DMS153 treated with DMSO at 0.1 percent for 48 hours (cell line): ENCODE results near the gene MVK.

Source experiments
- DNase-seq: peaks from one replicate; lab custom pipeline; 2025; ENCODE audit not compliant: unreplicated experiment; lab: John Stamatoyannopoulos, UW

The MVK gene

DNA sequence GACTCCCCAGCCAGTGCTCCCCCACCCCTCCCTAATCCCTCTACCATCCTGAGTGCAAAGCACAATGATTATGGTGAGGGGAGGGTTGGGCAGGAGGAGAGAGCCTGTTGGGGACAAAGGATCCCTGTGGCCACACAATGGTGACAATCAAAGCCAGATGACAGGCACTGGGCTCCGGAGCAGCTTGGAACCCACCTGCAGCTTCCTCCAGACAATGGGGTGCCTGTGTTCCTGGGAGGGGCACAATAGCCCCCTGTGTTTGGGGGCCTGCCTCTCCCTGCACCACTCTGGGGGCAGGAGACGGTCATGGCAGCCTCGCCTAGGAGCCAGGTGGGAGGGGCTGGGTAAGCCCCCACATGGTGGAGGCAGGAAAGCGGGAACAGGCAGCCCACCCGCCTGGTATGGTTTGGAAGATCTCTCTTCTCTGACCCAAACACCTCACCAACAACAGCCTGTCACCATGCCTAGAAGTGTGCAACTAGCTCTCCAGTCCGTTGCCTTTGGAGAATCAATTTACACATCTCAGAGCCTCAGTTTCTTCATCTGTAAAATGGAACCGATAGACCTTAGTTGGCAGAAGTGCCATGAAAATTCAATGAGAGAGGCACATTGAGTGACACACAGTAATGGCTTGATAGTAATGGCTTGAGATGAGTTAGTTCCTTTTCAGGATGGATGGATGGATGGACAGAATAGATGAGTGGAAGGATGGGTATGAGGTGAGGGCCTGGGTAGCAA, 53.0 kb downstream of the MVK start:
- DNase-seq, result no peak

DNA sequence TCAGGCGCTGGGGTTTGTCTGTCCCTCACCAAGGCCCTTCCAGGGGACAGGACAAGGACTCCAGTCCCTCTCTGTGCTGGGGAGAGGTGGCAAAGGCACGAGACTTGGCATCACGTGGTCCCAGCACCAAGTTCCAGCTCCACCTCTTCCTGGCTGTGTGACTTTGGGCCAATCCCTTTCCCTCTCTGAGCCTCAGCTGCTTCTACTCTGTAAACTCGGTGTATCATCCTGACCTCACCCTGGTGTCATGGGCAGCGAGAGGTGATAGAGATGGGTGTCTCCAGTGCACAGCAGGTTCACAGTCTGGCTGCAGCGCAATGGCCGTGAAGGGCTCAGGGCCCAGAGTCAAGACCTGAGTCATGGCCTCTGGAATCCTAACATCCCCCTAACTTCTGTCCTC, 54.0 kb downstream of the MVK start:
- DNase-seq, result no peak

- no peak for DNase-seq
Measured at GRCh38 chr12:109630107-109630506, 56.5 kb downstream of the MVK start.

DNA sequence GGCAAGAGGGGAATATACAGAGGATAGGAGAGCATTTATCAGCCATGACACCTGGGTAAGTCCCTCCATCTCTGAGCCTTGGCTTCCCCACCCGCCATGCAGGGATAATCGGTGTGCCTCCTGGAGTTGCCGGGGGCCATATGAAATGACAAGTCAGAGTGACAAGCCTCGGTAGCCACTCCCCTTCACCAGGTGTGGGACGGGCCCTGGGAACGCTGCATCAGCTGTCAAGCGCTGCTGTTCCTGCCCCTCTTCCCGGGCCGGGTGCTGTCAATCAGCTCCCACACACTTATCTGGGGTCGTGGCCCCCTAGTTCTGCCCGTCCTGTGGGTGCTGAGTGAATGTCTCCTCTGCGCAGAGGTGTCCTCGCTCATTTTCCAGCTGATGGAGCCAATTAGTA, 57.2 kb downstream of the MVK start:
- DNase-seq, result no peak

- DNase-seq, result no peak
Measured at GRCh38 chr12:109631302-109631701, 57.7 kb downstream of the MVK start.

- DNase-seq, result no peak
Measured at GRCh38 chr12:109631751-109632150, 58.2 kb downstream of the MVK start.

DNA sequence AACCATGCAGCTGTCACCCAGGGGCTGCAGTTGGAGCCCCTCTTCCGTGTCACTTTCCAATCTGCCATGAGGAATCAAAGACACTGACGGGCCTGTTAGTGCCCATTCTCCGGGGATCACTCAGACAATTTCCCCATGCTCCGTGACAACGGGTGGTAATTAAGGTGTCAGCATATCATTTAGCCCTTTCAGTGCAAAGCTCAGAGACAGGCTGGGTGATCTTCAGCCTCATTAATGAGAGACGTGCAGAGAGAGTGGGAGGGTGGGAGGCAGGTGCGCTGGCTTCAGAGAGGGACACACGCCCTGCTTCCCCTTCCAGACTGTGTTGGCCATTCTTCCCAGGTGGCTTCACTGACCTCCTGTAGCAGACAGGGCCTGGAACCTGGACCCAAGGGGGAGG, 58.7 kb downstream of the MVK start:
- no peak for DNase-seq

DNA sequence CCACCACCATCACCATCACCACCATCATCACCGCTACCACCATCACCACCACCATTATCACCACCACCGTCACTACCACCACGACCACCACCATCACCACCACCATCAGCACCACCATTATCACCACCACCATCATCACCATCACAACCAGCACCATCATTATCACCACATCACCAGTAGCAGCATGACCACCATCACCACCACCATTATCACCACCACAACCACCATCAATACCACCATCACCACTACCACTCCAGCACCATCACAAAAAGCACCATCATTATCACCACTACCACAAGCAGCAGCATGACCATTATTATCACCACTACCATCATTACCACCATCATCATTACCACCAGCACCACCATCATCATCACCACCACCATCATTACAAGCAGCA, 62.1 kb downstream of the MVK start:
- DNase-seq, result no peak

GRCh38 chr12:109637348-109637747, 63.8 kb downstream of the MVK start:
- no peak for DNase-seq

GRCh38 chr12:109637996-109638395, 64.4 kb downstream of the MVK start:
- no peak for DNase-seq

- no peak for DNase-seq
Measured at GRCh38 chr12:109638735-109639134, 65.1 kb downstream of the MVK start.

GRCh38 chr12:109639151-109639872, 65.7 kb downstream of the MVK start:
- DNase-seq, result no peak

- no peak for DNase-seq
Measured at GRCh38 chr12:109640961-109641360, 67.4 kb downstream of the MVK start.

DNA sequence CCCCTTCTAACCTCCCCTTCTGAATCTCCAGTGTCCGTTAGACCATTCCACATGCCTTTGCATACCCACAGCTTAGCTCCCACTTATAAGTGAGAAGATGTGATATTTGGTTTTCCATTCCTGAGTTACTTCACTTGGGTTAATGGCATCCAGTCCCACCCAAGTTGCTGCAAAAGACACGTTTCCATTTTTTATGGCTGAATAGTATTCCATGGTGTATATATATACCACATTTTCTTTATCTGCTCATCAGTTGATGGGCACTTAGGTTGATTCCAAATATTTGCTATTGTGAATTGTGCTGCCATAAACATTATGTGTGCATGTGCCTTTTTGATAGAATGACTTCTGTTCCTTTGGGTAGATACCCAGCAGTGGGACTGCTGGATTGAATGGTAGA, 67.8 kb downstream of the MVK start:
- DNase-seq, result no peak

DNA sequence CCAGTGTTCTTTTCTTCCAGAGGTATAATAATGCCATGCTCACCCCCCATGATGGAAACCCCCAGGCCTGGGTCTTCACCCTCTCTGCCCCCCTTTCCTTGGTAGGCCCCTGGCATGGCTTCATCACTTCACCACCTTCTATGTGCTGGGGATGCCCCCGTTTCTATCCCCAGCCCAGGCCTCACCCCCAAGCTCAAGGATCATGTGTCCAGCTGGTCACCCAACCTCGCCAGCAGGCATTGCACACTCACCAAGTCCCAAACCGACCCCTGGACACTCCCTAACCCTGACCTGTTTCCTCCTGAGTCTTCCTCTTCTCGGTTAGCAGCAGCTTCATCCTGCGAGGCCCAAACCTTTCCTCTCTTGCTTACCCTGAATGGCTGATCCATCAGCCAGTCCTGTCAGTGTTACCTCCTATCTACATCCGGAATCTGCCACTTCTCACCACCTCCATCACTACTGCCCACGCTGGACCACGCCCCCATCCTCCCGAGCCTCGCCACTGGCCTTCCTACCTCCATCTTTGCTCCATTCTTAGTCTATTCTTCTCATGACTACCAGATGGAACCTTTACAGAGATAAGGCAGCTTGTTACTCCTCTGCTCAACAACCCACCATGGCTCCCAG, 69.0 kb downstream of the MVK start:
- no peak for DNase-seq

DNA sequence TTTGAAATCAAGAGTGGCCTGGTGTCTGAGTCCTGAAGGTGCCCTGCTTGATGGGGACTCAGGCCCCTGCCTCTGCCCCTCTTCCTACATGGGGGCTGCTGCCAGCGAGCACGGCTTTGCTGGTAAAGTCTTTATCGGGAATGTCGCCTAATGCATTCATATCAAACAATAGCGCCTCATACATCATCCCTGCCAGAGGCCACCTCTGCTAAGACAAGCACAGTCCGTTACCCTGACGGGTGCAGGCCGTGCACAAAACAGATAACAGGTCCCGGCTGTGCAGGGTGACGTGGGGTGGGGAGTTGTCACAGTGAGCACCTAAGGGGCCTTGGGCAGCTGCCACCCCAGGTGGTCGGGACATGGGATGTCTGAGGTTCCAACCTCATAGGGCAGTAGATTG, 71.6 kb downstream of the MVK start:
- DNase-seq, result no peak

DNA sequence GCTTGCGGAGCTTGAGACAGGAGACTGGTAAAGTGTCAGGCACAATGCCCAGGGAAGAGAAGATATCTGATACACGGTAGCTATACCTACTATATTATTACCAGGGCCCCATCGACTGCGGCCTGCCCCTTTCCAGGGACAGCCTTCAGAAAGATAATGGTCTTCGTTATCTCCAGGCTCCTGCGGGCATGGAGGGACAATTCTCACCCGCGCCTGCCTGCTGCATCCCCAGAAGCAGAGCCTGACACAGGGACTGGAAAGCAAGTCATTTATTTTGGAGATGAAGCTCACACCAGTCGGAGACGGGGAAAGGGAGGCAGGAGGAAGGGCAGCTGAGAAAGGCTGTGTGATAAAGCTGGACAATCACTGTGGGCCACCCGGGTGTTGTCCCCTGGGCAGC, 72.1 kb downstream of the MVK start:
- no peak for DNase-seq
